Activated CD4-positive, alpha-beta T cell treated with anti-CD3 and anti-CD28 coated beads, Interleukin-2, amount 50 U/mL, for 48 hours (primary cell): ENCODE results near the gene PLXNA1.
A peak's percentile ranks its signal among the peaks of the same experiment; 100 is the strongest.

Experiments
- DNase-seq, 2 experiments: peaks; one replicate each; pipeline ENCODE4 v3.0.0-alpha.2; 2020

PLXNA1 gene

DNA sequence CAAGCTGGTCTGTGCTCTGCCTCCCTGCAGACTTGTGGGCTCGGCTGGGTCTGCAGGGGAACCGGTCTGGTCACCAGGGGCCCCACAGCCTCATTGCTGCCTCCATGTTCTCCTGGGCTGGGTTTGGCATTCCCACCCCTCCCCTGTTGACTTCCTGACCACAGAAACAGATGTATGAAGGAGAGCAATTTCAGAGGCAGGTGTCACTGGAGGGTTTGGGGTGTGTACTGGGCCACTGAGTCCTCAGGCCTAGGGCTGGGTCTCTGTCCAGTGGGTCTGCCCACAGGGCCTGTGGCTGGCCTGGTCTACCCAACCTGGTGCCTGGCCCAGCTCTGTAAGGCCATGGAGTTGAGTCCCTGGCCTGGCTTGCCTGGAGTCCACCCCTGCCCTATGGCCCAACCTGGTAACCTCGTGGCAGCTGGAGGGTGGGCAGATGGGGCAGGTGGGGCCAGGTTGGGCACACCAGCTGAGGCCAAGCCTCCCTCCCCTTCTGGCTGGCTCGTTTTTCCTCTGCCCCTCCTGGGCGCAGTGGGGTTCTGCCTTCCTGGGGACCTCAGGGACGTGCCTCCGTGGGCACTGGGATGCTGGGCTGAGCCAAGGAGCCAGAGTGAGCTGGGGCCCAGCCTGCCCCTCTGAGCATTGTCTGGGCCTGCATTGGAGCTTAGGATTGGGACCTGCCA, 20.8 kb downstream of the PLXNA1 start:
- no peak for DNase-seq

DNA sequence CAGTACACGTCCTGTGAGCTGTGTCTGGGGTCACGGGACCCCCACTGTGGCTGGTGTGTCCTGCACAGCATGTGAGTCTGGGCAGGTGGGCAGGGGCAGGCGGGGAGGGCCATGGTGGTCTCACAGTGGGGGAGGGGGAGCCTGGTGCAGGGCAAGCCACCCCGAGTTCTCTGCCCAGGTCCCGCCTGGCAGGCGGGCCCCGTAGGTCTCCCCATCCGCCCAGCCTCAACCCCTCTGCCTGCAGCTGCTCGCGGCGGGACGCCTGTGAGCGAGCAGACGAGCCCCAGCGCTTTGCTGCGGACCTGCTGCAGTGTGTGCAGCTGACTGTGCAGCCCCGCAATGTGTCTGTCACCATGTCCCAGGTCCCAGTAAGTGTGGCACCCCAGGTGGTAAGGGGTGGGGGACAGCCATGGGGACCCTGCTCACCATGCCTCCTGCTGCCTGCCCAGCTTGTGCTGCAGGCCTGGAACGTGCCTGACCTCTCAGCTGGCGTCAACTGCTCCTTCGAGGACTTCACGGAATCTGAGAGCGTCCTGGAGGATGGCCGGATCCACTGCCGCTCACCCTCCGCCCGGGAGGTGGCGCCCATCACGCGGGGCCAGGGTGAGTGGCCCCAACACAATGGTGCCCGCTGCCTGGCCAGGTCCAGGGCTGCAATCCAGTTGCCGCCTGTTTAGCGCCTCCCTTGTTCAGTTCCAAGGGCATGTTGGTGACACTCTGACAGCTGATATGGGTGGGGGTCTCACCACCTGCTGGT, 21.9 kb downstream of the PLXNA1 start:
- DNase-seq: no peak

DNA sequence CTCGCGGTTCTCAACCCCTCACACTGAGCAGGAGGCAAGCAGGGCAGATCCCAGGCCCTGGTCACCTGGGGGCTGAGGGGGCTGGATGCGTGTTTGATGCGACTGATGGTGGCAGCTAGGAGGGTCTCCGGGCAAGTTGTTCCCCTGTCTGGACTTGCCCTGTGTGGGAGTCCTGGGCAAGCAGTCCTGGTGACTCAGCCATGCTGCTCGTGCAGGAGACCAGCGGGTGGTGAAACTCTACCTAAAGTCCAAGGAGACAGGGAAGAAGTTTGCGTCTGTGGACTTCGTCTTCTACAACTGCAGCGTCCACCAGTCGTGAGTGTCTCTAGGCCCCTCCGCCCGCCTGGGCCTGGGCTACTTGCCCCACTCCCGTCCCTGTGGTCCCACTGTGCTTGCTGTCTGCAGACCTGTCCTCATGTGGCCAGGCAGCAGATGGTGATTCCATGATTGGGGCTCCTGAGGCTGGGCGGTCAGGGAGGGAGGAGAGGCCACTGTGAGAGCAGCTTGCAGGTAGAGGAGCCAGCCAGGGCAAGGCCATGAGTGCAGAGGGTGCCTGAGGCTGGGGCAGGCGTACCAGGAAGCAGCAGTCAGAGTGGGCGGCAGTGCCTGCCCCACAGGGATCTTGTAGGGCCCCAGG, 23.1 kb downstream of the PLXNA1 start:
- no peak for DNase-seq

DNA sequence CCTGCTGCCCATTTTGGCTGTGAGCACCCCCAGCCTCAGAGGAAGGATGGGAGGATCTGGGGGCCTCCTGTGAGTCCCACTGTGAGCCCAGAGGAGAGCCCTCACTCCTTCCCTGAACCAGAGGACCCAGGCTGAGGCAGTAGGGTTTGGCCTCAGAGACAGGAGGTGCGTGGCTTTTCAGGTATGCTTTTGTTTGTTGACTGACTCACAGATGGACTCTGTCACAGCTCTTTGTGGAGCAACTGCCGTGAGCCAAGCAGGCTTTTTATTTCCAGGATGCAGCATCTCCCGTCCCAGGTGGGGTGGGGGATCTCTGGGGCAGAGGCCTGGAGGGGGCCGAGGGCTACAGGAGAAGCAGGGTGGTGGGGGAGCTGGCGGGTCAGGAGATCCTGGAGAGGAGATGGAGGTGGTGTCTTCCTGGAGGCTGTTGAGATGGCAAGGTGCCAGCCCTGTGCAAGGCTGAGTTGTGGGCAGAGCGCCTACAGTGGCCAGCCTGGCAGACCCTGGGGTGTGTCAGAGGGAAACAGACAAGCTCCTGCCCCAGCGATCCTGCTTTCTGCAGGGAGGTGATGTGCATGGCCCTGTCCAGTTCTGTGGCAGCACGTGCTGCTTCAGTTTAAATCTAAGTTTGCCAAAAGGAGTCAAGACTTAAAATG, 24.0 kb downstream of the PLXNA1 start:
- no peak for DNase-seq

DNA sequence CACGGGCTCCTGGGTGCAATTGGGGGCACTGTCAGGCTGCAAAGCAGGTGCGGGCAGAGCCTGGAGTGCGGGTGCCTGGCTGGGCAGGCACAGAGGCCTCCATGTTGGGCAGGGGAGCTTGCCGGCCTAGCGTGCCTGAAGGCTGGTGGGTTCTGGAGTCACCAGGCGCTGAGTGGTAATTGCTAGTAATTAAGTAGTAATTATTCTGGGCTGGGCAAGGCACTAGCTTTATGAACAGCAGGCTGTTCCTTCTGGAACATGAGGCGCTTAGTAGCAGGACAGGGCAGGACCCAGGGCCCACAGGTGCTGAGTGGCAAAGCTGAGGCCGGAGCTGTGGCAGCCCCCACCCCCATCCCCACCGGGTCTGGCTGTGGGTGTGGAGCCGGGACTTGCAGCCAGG, 25.3 kb downstream of the PLXNA1 start:
- no peak for DNase-seq

DNA sequence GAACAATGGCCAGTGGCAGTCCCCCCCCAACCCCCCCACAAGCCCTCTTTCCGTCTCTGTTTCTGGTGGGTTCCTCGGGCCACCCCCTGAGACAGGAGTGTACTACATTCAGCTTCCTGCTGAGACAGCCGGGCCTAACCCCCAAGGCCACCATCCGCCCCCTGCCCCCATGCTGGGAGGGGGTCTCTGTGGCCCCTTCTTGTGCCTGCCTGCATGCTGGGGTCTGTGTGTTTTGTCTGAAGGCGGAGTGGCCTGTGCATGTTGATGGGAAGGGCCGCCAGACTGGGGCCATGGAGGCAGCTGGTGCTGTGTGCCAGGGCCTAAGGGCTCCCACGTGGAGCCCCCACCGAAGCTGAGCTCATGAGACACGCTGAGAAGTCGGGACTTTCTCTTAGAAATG, 26.6 kb downstream of the PLXNA1 start:
- no peak for DNase-seq

DNA sequence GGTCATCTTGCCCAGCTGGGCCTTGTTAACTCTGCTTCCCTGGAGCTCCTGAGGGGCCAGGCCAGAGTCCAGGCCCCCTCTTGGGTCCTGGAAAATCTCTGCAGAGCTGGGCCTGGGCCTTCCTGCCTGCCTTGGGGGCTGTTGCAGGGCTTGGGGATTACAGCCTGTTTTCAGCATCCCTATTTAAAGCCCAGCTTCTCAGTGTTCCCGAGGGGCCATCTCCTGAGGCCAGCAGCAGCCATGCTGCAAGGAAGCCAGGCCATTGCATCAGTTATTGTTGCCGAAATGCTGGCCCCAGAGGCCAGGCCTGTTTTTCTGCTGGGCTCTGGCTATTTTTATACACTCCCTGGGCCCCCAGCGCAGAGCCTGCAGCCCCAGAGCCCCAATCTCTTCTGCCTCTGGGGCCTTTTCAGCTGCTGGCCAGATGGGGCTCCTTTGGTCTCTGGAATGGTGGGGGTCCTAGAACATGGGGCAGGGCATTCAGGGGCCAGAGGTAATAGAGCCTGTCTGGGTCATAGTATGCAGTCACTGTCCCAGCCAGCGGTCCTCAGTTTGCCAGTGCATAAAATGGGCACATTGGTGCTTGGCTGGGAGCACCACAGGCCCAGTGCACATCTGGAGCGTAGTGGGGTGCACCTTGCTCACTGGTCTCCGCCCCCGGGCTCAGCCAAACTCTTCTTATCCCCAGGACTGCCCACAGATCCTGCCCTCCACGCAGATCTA, 28.5 kb downstream of the PLXNA1 start:
- DNase-seq: no peak

DNA sequence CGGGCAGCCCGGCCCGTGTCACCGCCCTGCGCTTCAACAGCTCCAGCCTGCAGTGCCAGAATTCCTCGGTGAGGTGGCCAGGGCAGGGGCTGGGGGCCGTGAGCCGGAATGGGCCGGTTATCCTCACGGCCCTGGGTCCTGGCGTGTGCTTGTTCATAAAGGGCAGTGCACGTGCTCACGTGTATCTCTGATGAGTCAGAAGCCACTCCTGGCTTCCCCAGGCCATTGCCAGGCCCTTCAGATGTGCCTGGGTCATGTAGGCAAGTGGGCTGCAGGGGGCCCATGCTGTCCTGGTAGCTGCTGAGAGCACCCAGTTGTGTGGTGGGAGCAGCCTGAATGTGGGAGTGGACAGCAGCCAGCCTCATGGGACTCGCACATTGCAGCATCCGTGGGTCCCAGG, 29.2 kb downstream of the PLXNA1 start:
- DNase-seq: no peak

DNA sequence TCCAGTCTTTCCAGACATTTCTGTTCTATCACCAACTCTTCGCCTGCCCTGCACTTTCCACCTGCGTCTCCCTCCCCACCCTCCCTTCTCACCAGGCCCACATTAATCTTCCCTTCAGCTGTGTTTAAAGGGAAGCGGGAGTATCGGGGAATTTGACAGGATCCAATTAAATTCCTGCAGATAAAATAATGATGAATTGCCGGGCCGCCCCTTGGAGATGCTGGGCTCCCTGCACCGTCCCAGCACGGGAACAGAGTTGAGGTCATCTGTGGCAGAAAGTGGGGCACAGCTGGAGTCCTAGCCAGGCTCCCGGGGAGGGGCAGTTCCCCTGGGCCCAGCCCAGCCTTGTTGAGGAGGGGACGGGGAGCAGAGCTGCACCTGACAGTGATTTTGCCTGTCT, 30.3 kb downstream of the PLXNA1 start:
- no peak for DNase-seq

DNA sequence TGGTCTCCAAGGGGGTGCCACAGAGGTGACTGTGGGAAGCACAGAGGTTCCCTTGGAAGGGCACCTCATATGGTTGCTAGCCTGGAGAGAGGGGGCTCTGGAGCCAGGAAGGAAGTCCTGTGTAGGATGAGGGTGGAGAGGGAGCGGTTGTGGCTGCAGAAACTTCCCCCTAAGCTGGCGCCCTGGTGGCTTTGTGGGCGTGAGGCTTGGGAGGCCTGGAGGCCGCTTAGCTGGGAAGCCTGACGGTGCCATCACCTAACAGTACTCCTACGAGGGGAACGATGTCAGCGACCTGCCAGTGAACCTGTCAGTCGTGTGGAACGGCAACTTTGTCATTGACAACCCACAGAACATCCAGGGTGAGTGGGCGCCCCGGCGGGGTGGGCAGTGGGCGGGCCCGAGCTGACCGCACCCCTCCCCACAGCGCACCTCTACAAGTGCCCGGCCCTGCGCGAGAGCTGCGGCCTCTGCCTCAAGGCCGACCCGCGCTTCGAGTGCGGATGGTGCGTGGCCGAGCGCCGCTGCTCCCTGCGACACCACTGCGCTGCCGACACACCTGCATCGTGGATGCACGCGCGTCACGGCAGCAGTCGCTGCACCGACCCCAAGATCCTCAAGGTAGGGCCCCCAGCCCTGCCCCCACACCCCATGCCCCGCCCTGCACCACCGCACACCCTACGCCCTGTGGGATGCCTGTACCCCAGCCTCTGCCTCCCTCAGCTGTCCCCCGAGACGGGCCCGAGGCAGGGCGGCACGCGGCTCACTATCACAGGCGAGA, 31.0 kb downstream of the PLXNA1 start:
- no peak for DNase-seq

DNA sequence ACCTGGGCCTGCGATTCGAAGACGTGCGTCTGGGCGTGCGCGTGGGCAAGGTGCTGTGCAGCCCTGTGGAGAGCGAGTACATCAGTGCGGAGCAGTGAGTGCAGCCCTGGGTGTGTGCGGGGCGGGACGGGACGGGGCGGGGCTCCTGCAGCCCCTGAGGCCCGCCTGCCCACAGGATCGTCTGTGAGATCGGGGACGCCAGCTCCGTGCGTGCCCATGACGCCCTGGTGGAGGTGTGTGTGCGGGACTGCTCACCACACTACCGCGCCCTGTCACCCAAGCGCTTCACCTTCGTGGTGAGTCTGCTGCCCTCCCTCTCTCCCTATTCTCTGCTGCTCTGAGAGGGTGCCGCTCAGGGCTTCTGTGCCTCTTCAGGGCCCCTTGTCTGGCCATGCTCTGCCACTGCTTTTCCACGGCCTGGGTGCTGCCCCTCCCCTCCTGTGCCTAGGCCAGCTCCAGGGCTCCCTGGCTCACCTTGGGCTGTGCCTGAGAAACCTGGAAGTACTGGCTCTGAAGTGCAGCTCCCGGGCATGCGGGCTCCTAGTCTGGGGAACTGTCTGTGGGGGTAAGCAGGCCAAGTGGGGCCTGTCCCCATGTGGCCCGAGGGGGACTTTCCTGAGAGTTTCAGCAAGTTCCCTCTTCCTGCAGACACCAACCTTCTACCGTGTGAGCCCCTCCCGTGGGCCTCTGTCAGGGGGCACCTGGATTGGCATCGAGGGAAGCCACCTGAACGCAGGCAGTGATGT, 31.8 kb downstream of the PLXNA1 start:
- DNase-seq: no peak

DNA sequence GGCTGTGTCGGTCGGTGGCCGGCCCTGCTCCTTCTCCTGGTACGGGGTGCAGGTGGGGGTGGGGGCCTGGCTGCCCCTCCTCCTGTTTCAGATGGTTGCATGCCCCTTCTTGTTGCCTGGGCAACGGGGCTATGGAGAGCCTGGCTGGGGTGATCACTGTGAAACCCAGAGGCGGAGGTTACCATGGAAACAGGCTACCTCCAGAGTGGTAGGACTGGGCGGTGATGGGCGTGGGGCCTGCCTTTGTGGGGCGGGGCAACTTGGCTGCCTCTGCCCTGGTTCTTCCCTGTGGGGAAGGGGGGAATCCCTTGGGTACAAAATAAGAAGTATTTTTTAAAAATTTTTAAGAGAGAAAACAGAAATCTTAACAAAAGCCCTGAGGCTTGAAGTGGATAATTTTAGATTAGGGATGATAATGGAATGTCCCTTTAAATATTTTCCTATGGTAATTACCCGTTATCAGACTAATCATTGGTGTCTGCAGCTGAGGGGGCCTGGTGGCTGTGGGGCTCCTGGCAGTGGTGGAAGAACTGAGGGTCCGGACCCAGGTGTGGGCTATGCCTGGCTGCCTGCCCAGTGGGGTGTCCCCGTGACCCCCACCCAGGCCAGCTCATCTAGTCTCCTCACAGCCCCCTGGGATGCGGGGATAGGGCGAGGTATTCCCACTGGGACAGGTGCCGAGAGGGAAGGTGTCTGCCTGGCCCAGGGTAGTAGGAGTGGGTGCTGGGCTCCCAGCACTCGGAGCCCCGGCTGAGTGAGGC, 32.5 kb downstream of the PLXNA1 start:
- peak in 1 of 2 experiments; percentile 10 for DNase-seq

DNA sequence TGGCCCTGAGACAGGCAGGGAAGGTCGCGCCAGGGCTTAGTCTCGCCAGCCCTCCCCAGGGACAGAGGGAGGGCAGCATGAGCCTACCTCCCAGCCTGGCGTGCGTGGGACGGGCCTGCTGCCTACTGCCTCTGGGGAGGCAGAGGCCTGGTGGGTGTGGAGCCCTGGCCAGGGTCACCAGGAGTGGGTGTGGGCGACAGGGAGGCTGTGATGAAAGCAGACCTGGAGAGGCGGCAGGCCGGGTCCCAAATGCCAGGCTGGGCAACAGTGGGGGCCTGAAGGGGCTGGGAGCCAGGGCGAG, 33.1 kb downstream of the PLXNA1 start:
- DNase-seq: no peak

DNA sequence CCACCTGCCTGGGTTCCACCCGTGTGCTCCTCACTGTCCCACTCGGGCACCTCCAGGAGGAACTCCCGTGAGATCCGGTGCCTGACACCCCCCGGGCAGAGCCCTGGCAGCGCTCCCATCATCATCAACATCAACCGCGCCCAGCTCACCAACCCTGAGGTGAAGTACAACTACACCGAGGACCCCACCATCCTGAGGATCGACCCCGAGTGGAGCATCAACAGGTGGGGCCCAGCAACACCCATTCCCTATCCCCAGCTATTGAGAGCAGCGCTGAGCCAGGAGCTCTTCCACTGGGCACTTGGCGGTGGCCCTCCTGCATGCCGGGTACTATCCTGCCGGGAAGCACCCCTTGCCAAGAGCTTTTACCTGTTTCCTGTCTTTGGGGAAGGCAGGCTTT, 33.5 kb downstream of the PLXNA1 start:
- no peak for DNase-seq

DNA sequence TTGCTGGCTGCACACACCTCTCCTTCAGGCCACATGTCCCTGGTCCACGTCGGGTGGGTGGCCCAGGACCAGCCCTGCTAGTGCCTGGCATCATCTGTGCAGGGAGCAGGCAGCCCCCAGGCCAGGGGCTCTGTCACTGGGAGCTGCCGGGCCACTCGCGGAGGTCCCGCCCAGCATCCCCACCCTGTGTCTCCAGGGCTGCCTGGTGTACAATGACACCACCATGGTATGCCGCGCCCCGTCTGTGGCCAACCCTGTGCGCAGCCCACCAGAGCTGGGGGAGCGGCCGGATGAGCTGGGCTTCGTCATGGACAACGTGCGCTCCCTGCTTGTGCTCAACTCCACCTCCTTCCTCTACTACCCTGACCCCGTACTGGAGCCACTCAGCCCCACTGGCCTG, 34.3 kb downstream of the PLXNA1 start:
- DNase-seq: no peak

DNA sequence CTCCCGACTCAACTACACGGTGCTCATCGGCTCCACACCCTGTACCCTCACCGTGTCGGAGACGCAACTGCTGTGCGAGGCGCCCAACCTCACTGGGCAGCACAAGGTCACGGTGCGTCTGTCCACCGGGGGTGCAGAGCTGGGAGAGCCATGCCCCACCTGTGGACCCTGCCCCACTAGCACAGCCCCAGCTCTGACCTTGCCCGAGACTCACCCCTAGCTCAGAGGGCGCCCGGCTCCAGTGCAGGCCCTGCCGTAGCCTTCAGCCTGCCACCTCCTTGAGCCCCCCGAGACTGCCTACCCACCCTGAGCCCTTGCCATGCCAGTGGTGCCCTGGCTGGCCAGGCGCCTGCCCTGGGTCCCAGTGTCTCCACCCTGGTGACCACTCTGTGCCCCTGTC, 34.9 kb downstream of the PLXNA1 start:
- no peak for DNase-seq

DNA sequence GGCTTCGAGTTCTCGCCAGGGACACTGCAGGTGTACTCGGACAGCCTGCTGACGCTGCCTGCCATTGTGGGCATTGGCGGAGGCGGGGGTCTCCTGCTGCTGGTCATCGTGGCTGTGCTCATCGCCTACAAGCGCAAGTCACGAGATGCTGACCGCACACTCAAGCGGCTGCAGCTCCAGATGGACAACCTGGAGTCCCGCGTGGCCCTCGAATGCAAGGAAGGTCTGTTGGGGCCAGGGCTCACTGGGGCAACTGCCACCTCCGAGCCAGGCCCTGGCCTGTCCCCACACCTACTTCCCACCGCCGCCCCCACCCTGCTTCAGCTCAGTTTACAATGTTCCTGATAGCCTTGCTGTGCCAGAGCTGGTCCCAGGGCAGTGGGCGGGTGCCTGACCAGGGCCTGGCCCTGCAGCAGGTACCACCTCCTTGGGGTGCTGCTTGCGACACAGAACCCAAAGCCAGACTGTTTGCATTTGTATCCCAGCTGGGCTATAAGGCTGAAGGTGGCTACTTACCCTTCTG, 35.5 kb downstream of the PLXNA1 start:
- DNase-seq: no peak

DNA sequence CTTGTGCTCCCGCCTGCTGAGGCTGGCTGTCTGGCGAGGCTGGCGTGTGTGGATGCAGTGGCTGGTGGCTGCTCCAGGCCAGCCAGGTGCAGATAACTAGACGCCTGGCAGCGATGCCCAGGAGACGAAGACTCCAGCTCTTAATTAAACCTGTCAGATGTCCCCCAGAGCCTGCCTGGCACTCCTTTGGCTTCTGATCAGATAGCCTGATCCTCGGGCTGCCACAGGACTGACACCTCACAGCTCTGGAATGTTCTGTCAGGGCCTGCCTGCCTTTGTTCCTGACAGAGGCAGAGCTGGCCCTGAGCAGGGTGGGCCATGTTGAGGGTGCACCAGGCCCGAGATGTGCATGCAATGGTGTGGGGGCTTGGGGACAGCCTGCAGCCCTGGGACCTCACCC, 36.5 kb downstream of the PLXNA1 start:
- no peak for DNase-seq

DNA sequence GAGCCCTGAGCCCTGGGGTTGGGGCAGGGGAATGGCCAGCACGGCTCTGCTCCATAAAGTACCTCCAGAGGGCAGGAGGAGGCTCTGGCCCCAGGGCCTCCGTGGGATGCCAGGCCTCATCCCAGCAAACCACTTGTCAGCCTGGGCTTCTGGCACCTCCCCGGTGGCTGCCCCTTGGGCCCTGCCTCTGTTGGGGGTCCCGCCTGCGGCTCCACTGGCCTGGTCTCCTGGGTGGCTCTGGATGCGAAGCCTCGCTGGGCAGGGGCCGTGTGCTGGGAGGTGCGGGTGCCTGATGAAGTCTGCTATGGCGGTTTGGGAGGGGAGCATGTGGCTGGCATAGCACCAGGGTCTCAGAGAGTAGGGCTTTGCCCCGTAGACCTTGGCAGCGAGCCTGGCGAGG, 37.6 kb downstream of the PLXNA1 start:
- no peak for DNase-seq

DNA sequence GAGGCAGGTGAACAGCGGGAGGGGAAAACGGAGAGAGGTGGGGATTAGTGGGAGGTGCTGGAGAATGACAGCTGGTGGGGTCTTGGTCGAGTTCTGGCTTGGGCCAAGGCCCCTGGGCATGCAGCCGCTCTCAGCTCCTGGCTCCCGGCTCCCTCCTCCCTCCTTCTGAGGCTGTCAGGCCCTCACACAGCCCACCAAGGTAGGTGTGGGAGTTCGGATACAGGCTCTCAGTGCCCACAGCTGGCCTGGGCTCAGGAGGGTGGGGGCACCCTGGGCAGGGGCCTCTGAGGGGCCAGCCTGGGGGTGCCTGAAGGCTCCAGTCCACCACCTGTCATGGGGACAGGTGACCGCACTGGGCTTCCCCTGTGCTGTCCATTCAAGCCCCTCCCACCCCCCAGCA, 39.9 kb downstream of the PLXNA1 start:
- DNase-seq: no peak

DNA sequence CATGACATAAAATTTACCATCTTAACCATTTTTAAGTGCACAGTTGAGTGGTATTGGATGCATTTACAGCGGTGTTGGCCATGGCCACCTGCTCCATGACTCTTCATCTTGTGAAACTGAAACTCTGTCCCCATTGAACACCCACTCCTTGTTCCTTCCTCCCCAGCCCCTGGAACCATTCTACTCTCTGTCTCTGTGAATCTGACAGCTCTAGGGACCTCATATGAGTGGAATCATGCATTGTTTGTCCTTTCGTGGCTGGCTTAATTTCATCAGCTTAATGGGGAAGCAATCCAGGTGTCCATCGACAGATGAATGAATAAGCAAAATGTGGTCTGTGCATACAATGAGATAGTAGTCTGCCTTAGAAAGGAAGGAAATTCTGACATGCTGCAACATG, 42.5 kb downstream of the PLXNA1 start:
- no peak for DNase-seq
